Measurements from ENCODE around the gene JSRP1.

JSRP1 gene

GRCh38 chr19:2209408-2209807 lies 46.8 kb downstream of the JSRP1 start:
- peaks cover 88% of the 10 kb centered on the region for H3K36me3 ChIP-seq
- H3K9me3 ChIP-seq, result no peaks in the 10 kb centered on the region
- H3K4me1 ChIP-seq, result peaks cover 84% of the 10 kb centered on the region
- H3K27ac ChIP-seq, result peak overlapping the region; percentile 49; the same call in 1 of the 2 replicates
- no peak overlapping the region for H3K4me3 ChIP-seq
- no peaks in the 10 kb centered on the region for H3K27me3 ChIP-seq
- TF ChIP-seq Cebpa-rat (IDR thresholded peaks at IDR 0.05), result no peak
- H3K4me2 ChIP-seq, result peak overlapping the region; percentile 73
- H3K9ac ChIP-seq, result 0 out of 2 replicates have a peak overlapping the region, but pooled peaks have one; percentile 10
- peaks cover 100% of the 10 kb centered on the region for H4K20me1 ChIP-seq

GRCh38 chr19:2208975-2209374 lies 47.2 kb downstream of the JSRP1 start:
- H3K27me3 ChIP-seq, result no peaks in the 10 kb centered on the region
- H3K36me3 ChIP-seq, result peaks cover 88% of the 10 kb centered on the region
- no peak for TF ChIP-seq Cebpa-rat (IDR thresholded peaks at IDR 0.05)

DNA sequence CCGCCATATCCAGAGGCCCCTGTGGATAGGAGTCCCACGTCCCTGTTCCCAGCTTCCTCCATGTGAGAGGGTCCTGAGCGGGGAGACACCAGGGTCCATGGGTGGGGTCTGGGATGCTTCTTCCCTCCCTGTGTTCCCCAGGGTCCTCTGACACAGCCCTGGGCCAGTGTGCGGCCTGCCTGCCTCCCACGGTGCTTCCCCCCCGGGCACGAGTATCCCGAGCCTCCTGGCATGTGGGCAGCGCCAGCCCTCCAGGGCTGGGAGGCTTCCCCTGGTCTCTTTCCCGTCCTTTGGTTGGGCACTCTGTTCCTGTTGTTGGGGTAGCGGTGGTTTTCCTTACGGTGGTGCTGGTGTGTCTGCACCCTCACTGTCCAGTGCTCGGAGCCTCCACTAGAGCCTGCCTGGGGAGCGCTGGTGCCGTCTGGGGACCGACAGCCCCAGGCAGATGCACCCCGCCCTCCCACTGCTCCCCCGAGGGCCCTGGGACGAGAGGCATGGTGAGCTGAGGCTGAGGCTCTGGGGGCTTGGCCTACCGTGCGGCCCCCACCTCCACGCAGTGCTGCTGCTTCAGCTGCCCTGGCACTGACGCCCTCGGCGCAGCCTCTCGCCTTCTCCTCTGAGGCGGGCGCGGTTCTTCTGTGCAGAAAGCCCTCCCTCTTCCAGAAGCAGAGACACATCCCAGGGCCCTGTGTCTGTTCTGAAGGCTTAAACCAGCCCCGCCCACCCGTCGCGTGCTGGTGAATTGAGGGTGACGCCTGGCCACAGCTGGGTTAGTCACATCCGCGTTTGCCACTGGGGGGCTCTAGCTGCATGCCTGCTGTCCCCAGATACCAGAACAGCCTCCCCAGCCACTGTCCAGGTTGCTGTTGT lies 48.0 kb downstream of the JSRP1 start:
- H3K4me3 ChIP-seq, result no peak overlapping the region
- no peaks in the 10 kb centered on the region for H3K9me3 ChIP-seq
- H3K27me3 ChIP-seq, result no peaks in the 10 kb centered on the region
- H3K9ac ChIP-seq, result no peak overlapping the region
- H3K4me2 ChIP-seq, result peak overlapping the region; percentile 73
- H3K4me1 ChIP-seq, result peaks cover 72% of the 10 kb centered on the region
- TF ChIP-seq Cebpa-rat (IDR thresholded peaks at IDR 0.05), result no peak
- peaks cover 88% of the 10 kb centered on the region for H3K36me3 ChIP-seq
- H4K20me1 ChIP-seq, result peaks cover 100% of the 10 kb centered on the region
- peak overlapping the region; percentile 11 for H3K27ac ChIP-seq

More at GRCh38 chr19:2208975-2209374, 47.2 kb downstream of the JSRP1 start:
- peak overlapping the region; percentile 73 for H3K4me2 ChIP-seq
- H3K9me3 ChIP-seq, result no peaks in the 10 kb centered on the region
- H3K4me3 ChIP-seq, result no peak overlapping the region
- peaks cover 80% of the 10 kb centered on the region for H3K4me1 ChIP-seq
- H3K9ac ChIP-seq, result 0 out of 2 replicates have a peak overlapping the region, but pooled peaks have one; percentile 10
- peaks cover 100% of the 10 kb centered on the region for H4K20me1 ChIP-seq
- H3K27ac ChIP-seq, result peak overlapping the region; percentile 49; the same call in 1 of the 2 replicates

GRCh38 chr19:2207008-2207407 lies 49.2 kb downstream of the JSRP1 start:
- Histone ChIP-seq H3K4me1 (peaks cover 60% of the 10 kb centered on the region), H3K36me3 (peaks cover 88% of the 10 kb centered on the region), H3K9ac (peak overlapping the region; percentile 19), H3K4me3 (no peak overlapping the region), H3K27me3 (no peaks in the 10 kb centered on the region), H3K27ac (no peak overlapping the region; the same call in 1 of the 2 replicates), H4K20me1 (peaks cover 100% of the 10 kb centered on the region), H3K9me3 (no peaks in the 10 kb centered on the region), H3K4me2 (peak overlapping the region; percentile 73)
- no peak for TF ChIP-seq Cebpa-rat (IDR thresholded peaks at IDR 0.05)

DNA sequence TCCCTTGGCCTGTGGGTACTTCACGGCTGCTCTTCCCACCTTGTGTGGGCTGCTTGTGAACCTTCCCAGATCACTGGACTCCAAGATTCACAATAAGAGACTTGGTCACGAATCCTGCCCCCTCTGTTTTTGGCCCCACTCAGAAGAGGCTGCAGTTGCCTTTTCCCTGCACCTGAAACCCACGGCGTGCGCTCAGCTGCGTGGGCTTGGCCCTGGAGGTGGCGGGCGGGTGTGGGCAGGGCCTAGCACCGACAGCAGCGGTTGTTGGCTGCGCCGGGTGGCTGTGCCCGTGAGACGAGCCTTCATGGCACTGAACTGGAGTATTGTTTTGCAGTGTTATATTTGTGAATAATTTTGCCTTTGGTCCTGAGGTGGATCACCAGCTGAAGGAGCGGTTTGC lies 53.9 kb downstream of the JSRP1 start:
- Histone ChIP-seq H3K4me2 (no peak overlapping the region), H3K27ac (peak overlapping the region; percentile 46; the same call in 1 of the 2 replicates), H3K36me3 (peaks cover 94% of the 10 kb centered on the region), H3K4me3 (no peak overlapping the region), H3K9ac (peak overlapping the region; percentile 24; the same call in 1 of the 2 replicates), H3K9me3 (no peaks in the 10 kb centered on the region), H3K27me3 (no peaks in the 10 kb centered on the region), H4K20me1 (peaks cover 100% of the 10 kb centered on the region), H3K4me1 (peaks cover 51% of the 10 kb centered on the region)
- TF ChIP-seq Cebpa-rat (IDR thresholded peaks at IDR 0.05), result no peak

Measured in BLaER1 (cell line).